GM18511 (cell line): ENCODE measurements around the gene QKI.
A peak's percentile ranks its signal among the peaks of the same experiment; 100 is the strongest.
"Not testable (repeated sequence)": the region's sequence is repeated elsewhere in the genome, so short reads cannot be mapped to it uniquely, and the experiment has no call there.

ENCODE experiments used
- ATAC-seq: cut with Tn5 transposase; IDR thresholded peaks from one replicate; pipeline ENCODE4 v1.9.1; 2021; ENCODE audit warnings: mild to moderate bottlenecking, moderate library complexity; ENCODE audit not compliant: unreplicated experiment

Gene QKI

DNA sequence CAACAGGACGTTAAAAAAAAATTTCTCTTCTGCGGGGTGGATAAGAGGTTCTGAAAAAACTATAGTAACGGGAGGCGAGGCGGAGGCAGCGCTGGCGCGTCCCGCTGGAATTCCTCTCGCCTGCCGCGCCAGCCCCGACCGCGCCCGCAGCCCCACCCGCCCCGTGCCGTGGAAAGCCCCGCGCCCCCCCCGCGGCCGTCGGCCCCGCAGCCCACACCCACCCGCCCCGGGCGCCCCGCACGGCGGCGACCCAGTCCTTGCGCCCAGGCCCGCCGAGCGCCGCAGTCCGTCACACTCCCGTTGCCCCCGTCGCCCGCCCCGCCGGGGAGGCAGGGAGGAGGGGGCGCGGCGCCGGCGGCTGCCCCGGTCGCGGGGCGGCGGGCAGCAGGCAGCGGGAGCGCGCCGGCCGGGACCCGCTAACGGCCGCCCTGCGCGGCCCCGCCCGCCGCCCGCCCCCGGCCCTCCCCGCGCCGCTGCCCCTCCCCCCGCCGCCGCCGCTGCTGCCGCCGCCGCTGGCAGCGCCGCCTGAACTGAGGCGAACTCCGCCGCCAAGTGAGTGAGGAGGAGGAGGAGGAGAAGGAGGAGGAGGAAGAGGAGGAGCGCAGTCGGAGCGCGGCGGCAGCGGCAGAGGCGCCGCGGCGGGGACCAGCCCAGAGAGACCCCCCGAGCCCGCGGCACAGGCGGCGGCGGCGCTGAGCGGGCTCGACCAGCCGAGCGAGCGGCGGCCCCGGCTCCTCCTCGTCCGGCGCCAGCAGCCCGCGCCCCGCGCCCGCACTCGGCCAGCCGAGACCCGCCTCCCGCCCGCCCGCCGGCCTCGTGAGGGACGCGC, at the start of gene QKI:
Gene QKI (plus strand): TSS at position 602 of the 829 bp plus-strand sequence. CDS start 476 bp downstream, outside the sequence.
- ATAC-seq: peak; percentile 39

DNA sequence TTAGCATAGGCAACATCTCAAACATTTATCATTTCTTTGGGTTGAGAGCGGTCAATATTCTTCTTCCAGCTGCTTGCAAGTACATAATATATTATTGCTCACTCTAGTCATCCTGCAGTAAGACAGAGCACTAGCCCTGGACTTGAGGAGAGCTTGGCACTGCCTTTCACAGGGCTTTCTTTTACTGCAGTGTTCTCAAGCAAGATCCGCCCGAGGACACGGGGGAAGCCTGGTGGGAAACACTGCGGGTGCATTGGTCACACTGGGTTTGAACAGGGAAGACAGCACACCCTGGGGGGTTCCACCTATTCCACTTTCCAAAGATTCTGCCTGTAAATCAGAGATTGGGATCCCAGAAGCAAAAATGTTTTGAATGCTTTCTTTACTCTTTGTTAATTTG, 48.2 kb upstream of the QKI start:
- no peak for ATAC-seq

DNA sequence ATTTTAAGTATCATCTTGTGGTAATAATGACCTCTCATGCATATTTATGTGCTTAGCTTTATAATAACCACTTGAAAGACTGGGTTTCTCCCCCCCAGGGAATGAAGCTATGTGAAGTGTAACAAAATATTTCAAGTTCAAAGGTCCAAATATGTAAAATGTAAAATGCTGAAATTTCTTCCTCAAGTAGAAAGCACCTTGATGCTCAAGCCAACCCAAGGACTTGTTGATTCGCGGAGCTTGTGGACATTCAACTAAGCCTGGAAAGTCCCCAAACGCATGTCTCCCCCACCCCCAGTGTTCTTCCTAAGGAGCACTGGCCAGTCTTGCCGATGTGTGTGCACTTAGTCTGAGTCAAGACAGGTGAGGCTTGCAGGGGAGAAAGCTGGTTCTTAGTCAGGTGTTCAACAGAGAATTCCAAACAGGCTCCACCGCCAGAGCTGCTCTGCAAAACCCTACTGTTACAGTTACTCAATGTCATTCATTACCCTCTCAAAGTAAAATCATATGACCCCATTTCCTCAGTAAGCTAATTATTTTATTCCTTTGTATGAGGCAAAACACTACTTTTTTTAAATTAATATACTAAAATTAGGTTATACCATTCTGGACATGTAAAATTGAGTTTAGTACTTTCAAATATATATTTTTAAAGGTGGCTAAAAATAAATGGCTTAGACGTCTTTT, 46.9 kb upstream of the QKI start:
- ATAC-seq: no peak

DNA sequence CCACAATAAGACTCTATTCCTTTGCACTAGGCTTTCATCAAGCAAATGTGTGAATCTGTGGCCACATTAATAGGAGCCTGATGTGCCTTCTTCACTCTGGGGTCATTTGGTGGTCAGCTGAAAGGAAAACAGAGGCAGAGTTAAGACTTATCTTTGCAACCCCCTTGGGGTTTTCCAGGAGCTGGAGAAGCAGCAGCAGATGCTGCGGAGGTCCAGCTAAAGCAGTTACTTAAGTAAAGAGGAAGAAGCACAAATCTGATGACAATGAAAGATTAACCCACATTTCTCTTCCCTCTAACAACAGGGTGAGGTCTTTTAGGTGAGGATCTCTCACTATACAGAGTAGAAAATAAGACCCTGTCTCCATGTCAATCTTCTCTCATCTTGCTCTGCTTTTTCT, 45.4 kb upstream of the QKI start:
- ATAC-seq: no peak

DNA sequence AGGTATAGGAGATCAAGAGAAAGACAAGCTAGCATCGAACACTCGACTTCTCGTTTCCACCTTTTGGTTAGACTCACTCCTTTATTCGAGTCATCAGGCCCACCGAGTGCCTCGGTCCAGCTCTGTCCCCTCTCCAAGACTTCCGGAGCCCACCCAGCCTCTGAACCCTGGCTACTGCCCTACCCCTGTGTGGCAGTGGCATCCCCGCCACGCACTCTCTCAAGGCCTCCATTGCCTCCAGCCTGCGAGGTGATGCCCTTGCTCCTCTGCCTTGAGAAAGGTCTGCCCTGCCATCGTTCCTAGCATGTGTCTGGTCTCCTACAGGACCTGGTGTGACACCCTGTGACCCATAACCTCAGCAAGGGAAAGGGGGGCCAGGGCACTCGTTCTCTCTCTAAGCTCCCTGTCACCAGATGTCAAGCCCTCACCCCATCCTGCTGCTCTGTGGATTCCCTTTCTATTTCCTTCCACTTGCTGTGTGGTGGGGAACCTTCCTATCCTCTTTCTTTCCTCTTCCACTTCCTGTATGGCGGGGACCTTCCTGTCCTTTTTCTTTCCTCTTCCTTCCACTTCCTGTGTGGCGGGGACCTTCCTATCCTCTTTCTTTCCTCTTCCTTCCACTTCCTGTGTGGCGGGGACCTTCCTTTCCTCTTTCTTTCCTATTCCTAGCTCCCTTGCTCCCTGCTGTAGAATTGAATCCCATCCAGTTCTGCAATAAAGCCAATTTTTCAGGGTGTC, 44.7 kb upstream of the QKI start:
- no peak for ATAC-seq

DNA sequence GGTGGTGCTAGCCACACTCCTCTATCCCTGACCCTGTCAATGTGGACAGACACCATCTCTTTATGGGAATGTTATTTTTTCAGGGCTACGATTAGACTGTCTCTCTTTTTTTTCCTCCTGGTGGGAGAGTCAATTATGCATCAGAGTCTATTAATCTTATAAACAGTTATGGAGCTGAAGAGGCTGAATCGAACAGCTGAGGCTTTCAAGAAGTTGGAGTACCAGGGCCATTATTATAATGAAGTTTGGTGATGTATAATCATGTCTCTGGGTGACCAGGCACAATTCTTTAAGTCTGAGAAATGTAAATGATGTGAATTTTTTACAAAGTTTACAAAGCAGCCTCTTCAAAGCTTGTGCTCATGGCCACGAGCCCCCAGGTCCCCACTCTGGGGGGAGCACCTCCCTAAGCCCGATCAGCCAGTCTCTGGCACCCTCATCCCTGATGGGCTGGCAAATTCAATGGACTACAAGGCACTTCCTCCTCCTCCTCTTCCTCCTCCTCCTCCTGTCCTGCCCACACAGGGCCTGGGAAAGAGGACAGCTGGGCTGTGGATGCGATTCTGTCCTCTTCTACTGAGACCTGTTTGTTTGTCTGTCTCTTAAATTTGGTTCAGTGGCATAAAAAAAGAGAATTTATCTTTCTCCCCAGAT, 43.9 kb upstream of the QKI start:
- no peak for ATAC-seq

DNA sequence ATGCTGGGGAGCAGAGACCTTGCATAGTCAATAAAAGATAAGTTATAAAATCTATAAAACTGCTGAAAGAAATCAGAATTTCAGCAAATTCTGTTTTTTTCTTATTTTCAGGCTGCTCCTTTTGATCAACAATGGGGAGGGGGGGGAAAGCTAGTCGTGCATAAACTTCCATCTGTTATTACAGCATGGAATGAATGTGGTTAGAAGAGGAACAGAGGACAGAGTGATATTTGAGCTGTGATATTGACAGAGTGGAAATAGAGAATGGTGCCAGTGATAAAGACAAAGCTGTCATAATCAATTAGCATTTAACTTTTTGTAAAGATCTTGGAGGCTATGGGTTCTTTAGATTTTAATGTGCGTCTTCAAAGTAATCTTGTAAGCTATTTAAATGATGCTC, 43.4 kb upstream of the QKI start:
- ATAC-seq: no peak

DNA sequence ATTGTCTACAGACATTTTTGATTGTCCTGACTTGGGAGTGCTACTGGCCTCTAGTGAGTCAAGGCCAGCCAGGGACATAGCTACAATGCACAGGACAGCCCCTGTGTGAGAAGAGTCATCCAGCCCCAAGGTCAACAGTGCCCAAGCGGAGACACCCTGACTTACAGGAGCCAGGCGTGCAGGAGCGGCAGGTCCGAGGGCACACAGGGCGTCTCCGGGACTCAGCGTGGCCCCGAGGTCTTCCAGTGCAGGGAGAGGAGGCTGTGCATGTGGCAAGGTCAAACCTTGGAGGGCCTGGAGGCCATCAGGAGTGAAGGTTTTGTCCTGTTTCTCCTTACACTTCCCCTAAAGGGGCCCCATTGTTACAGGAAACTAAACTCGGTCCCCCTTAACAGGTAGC, 41.3 kb upstream of the QKI start:
- ATAC-seq: no peak

DNA sequence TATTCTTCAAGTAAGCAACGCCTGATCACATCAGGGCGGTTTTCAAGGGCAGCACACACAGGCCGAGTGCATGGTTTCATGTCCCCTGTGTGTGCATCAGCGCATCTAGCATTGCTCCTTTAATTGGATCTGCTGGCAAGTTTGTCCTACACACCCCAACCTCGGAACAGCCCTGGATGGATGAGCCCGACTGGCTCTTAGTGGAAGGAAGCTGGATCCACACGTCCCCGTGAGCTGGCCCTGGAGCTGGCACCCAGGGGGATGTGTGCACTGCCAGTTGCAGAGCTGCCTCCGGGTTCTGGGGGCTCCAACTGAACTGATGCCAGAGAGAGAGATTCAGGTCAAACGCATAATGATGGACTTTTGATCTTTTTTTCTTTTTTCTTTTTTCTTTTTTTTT, 39.2 kb upstream of the QKI start:
- no peak for ATAC-seq

DNA sequence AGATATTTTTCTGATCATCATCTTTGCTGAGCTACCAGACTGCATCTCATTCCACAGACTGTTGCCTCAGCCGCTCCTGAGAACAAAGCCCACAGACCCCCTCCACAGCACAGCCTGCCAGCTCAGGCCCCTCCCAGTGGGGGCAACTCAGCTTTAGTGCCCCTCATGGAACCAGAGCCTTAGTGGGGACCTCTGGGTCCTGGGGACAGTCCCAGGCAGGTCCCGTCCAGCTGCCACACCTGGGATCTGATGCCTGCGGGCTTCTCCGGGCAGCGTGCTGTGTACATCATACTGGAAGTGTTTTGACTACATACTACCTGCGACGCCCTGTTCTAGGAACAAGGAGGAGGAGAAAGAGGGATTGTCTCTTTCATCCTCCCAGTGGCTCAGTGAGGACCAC, 38.3 kb upstream of the QKI start:
- ATAC-seq: no peak

DNA sequence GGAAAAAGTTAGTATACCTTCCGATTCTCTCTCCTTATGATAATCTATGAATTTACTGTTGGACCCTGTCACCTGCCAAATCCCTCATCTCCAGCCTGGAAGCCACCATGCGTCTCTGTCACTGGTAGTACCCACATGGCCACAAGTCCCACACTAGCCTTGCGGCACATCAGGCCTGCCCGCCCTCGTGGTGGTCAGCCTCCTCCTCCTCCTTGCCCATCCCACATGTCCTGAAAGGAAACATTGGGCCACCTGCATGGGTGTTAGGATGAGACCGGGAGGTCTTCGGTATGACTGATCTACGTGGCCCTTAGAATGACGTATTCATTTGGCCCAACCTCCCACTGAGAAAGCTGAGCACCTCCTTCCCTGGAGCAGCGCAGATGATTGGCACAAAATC, 37.0 kb upstream of the QKI start:
- no peak for ATAC-seq

DNA sequence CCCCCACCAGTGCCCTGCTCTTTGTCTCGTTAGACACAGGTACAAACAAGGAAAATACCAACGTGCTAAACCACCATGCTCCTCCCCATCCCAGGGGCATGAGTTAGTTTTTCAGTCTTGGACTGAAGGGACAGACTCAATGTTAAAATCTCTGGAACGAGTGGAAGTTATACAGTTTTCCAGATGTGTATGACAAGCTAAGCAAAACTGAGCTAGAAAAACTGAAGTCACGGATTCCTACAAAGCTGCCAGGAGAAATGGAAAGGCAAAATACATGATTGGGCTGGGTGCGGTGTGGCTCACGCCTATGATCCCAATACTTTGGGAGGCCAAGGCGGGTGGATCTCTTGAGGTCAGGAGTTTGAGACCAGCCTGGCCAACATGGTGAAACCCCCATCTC, 34.3 kb upstream of the QKI start:
- ATAC-seq: no peak

DNA sequence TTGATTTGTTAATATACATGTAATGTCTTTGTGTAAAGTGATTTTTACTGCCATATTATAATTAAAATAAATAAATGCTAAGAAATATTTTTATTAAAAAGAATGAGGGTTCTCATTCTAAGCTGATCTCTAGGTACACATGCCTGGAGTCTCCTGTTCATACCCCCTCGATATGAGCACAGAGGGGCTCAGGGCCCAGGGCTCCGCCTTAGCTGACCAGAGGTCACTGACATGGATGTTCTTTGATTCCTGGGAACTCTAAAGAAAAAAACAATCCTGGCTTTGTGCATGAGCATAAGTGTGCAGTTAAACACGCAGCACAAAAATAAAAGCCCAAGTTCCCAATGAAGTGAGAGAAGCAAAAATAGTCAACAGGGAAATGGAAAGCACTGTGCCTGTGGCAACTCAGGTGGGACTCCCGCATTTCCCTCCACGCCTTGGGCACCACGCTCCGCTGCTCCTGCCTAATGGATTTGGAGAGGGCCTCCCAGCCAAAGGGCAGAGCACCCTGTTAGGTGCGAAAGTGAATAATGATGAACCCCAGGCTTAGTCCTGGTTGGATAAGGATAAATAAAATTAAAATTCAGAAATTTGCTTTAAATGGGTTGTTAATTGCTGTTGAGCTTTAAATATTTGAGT, 33.3 kb upstream of the QKI start:
- no peak for ATAC-seq

DNA sequence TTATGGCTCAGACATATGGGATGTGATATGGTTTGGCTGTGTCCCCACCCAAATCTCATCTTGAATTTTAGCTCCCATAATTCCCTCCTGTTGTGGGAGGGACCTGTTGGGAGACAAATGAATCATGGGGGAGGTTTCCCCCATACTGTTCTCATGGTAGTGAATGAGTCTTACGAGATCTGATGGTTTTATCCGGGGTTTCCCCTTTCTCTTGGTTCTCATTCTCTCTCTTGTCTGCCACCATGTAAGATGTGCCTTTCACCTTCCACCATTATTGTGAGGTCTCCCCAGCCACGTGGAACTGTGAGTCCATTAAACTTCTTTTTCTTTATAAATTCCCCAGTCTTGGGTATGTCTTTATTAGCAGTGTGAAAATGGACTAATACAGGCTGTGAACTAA, 31.1 kb upstream of the QKI start:
- not testable (repeated sequence) for ATAC-seq

DNA sequence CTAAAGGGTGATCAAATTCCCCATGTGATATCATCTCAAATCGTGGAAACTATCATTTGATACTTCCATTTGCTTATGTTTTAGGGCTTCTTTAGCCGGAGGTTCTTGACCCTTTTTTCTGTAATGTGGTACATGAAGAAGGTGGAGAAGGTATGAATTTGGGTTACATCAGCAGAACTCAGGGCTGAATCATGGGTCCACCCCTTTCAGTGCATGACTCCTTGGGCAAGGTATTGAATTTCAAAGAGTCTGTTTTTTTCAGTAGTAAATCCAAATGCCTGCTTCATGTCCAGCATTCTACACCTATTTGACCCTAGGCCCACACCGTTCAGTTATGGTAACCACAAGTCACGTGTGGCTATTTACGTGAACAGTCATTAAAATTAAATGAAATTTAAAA, 30.6 kb upstream of the QKI start:
- ATAC-seq: no peak

DNA sequence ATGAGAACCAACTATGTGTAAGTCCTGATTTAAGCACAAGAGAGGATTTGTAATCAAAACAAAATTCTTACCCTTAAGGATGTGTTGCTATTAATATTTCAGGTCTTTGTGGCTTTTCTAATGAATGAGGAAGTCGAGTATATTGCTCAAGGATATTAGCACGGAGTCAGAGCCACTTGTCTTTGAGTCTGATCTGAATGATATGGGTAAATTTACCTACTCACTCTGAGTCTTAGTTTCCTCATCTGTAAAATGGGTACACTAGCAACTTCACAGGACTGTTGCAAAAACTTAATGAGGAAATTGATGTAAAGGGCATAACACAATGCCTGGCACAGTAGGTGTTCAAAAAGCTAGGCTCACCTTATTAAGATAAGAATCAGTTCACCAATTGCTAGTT, 30.0 kb upstream of the QKI start:
- ATAC-seq: no peak

DNA sequence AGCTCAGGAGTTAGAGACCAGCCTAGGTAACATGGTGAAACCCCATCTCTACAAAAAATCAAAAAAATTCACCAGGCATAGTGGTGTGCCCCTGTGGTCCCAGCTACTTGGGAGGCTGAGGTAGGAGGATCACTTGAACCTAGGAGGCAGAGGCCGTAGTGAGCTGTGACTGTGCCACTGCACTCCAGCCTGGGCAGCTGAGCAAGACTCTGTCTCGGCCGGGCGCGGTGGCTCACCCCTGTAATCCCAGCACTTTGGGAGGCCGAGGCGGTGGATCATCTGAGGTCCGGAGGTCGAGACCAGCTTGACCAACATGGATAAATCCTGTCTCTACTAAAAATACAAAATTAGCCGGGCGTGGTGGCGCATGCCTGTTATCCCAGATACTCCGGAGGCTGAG, 29.0 kb upstream of the QKI start:
- ATAC-seq: not testable (repeated sequence)

DNA sequence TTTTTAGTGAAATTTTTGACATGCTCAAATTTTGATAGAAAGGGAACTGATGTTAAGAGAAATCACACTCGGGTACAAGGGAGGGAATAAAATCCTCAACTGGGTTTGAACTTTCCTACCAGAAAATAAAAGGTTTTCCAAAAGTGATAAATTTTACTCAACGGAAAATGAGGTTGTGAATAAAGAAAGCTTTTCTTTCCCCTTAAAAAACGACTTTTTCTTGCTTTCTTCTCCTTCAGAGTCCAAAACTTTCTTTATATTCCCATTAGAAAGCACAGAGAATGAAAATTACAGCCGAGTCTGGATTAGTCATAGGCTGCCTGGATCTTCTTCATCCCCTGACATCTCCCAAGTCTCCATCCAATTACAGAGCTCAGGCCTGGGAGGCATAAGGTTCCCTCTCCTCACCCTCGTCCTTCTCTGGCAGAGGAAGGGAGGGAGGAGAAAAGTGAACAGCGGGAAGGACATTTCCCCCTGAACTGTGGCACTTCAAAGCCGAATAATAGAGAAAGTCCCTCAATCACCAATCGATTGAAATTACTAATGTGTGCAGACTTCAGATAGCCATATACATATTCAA, 28.1 kb upstream of the QKI start:
- ATAC-seq: no peak

DNA sequence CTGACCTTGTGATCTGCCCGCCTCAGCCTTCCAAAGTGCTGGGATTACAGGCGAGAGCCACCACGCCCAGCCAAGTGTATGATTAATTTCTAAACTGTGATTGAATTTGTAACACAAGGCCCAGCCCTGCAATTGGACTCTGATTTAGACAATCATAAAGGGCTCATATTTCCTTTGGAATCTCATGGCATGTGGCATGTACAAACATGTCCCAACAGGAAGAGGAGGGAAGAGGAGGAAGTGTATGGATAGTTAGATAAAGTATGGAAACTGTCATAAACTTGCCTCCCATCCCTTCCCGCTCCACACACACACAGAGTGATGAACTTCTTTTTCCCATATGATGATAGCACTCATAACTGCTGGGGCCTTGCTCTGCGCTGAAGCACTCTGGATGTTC, 27.2 kb upstream of the QKI start:
- ATAC-seq: no peak

DNA sequence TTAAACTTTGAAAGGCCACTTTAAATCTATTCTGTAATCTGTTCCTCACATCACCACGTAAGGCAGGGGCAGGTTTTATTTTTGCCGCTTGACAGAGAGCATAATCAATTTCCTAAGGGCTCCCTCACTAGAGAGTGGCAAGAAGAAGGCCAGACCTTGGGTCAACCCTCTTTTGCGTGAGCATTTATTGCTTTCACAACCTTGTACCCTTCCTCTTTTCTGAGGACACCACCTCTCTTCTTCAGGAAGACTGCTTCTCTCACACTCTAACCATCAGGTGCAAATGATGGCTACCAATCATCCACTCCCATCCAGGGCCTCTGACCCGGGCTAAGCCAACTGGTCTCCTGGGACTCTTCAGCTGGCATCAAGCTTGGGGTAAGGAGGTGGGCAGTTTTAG, 25.2 kb upstream of the QKI start:
- ATAC-seq: no peak

DNA sequence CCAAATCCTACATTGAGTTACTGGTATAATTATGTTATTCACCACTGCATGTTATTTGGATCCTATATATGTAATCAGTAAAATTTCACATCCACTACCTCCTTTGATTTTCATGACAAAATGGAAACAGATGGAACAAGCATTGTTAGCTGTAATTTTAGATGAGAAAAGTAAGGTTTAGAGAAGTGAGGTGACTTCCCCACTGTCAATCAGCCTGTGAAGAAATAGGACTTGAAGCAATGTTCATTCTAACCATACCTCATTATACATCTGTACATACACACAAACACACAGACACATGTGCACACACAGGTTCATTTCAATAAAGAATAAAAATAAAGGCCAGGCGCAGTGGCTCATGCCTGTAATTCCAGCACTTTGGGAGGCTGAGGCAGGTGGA, 23.7 kb upstream of the QKI start:
- no peak for ATAC-seq
